H1 (cell line): ENCODE results near the gene RRP1B. TPM values are rescaled to one million over a fixed set of nuclear protein-coding genes. Genes with fewer than 3 reads are reported as not detected.

ENCODE experiments used
- CTCF ChIA-PET: fragments of 300-600 bp; sonication (Branson Sonifier 250); formaldehyde crosslinking; loops from one replicate; lab custom pipeline; 2021; ENCODE audit not compliant: partially characterized antibody; lab: Charles Lee
- POLR2A ChIA-PET: fragments of 300-600 bp; sonication (Branson Sonifier 250); formaldehyde crosslinking; loops from one replicate; lab custom pipeline; 2021; ENCODE audit warnings: inconsistent platforms; ENCODE audit not compliant: partially characterized antibody; lab: Charles Lee
- DNase-seq, 2 experiments: peaks; one replicate each; pipeline versions ENCODE4 v3.0.0 to v3.0.0-alpha.2; 2010 to 2022; ENCODE audit warnings: low spot score in 2 of 2, low read depth in 1 of 2, mixed read lengths in 1 of 2
- FAIRE-seq: peaks from 2 replicates; lab custom pipeline; 2011; peaks lifted over from hg19 to GRCh38; lab: Jason Lieb, UNC
- H2AFZ ChIP-seq: 2 replicates; pipeline ENCODE4 v1.8.1; 2012; ENCODE audit warnings: low read length, inconsistent platforms
- H2AK5ac ChIP-seq: 2 replicates; pipeline ENCODE4 v1.6.1; 2013; ENCODE audit warnings: low read depth, low read length
- H2BK120ac ChIP-seq: replicated peaks from 2 replicates; pipeline ENCODE3; 2013; ENCODE audit warnings: low read depth, low read length, inconsistent platforms
- H2BK12ac ChIP-seq: 2 replicates; pipeline ENCODE4 v1.6.1; 2013; ENCODE audit warnings: low read depth, low read length
- H2BK15ac ChIP-seq: 2 replicates; pipeline ENCODE4 v1.6.1; 2013; ENCODE audit warnings: low read length
- H2BK20ac ChIP-seq: 2 replicates; pipeline ENCODE4 v1.6.1; 2013; ENCODE audit warnings: low read length
- H2BK5ac ChIP-seq: 2 replicates; pipeline ENCODE4 v1.6.1; 2013; ENCODE audit warnings: low read depth, low read length
- H3K14ac ChIP-seq: 2 replicates; pipeline ENCODE4 v1.6.1; 2013; ENCODE audit warnings: inconsistent platforms; ENCODE audit not compliant: insufficient read length
- H3K18ac ChIP-seq: 2 replicates; pipeline ENCODE4 v1.6.1; 2013; ENCODE audit warnings: low read length; ENCODE audit errors: extremely low read depth
- H3K23ac ChIP-seq: 2 replicates; pipeline ENCODE4 v1.6.1; 2013; ENCODE audit warnings: inconsistent platforms; ENCODE audit not compliant: insufficient read length
- H3K23me2 ChIP-seq: 2 replicates; pipeline ENCODE4 v1.6.1; 2013; ENCODE audit warnings: low read depth, low read length
- H3K27ac ChIP-seq: 2 replicates; pipeline ENCODE4 v1.6.1; 2011; ENCODE audit warnings: low read depth, low read length, inconsistent platforms
- H3K27me3 ChIP-seq, 4 experiments: replicated peaks in 1 of 4; 1 replicate in 1 of 4; 2 replicates in 3 of 4; pipeline versions ENCODE4 v1.6.1 to v1.8.1; 2011 to 2013; ENCODE audit warnings: low read length in 3 of 4, mild to moderate bottlenecking in 3 of 4, inconsistent platforms in 2 of 4, mixed read lengths in 2 of 4, moderate library complexity in 1 of 4; ENCODE audit not compliant: control insufficient read depth in 3 of 4, insufficient read depth in 3 of 4; ENCODE audit errors: extremely low read depth in 1 of 4
- H3K36me3 ChIP-seq, 4 experiments: 2 replicates each; pipeline versions ENCODE4 v1.6.1 to v1.8.1; 2011 to 2013; ENCODE audit warnings: mild to moderate bottlenecking in 4 of 4, low read length in 3 of 4, moderate library complexity in 2 of 4, control low read depth in 1 of 4, inconsistent platforms in 1 of 4; ENCODE audit not compliant: insufficient read depth in 4 of 4, control insufficient read depth in 2 of 4
- H3K4ac ChIP-seq: replicated peaks from 2 replicates; pipeline ENCODE3; 2013; ENCODE audit warnings: low read length, low read depth, mixed read lengths, inconsistent platforms; ENCODE audit not compliant: insufficient read length
- H3K4me1 ChIP-seq, 4 experiments: replicated peaks in 1 of 4; 1 replicate in 1 of 4; 2 replicates in 3 of 4; pipeline versions ENCODE4 v1.6.1 to v1.8.1; 2011 to 2013; ENCODE audit warnings: low read length in 3 of 4, inconsistent platforms in 2 of 4, mixed read lengths in 1 of 4; ENCODE audit not compliant: insufficient read depth in 4 of 4, control insufficient read depth in 3 of 4
- H3K4me2 ChIP-seq, 2 experiments: 2 replicates each; pipeline versions ENCODE4 v1.6.1 to v1.8.1; 2011 to 2013; ENCODE audit warnings: low read depth in 2 of 2, low read length in 2 of 2, control low read depth in 1 of 2, inconsistent platforms in 1 of 2, mild to moderate bottlenecking in 1 of 2; ENCODE audit not compliant: insufficient read depth in 1 of 2
- H3K4me3 ChIP-seq, 4 experiments: fragments of 200-600, 300-600 bp in 1 of 4; sonication (generic), shearing (Covaris generic), sonication (Bioruptor Twin) in 1 of 4; 2 replicates each; pipeline versions ENCODE4 v1.5.1 to v1.8.1; 2011 to 2016; ENCODE audit warnings: low read length in 4 of 4, low read depth in 3 of 4, control low read depth in 2 of 4, inconsistent platforms in 2 of 4, mild to moderate bottlenecking in 2 of 4, mixed read lengths in 1 of 4, moderate library complexity in 1 of 4; ENCODE audit not compliant: insufficient read depth in 2 of 4; ENCODE audit errors: extremely low read depth in 1 of 4
- H3K56ac ChIP-seq: replicated peaks from 2 replicates; pipeline ENCODE3; 2013; ENCODE audit warnings: low read depth, mild to moderate bottlenecking, mixed read lengths, low read length, inconsistent platforms; ENCODE audit not compliant: insufficient read length
- H3K79me1 ChIP-seq: 2 replicates; pipeline ENCODE4 v1.6.1; 2013; ENCODE audit warnings: low read depth, low read length, control low read depth
- H3K79me2 ChIP-seq, 2 experiments: 2 replicates each; pipeline versions ENCODE4 v1.6.1 to v1.8.1; 2012 to 2013; ENCODE audit warnings: low read length in 2 of 2, mild to moderate bottlenecking in 2 of 2, inconsistent platforms in 1 of 2; ENCODE audit not compliant: insufficient read depth in 2 of 2, control insufficient read depth in 1 of 2
- H3K9ac ChIP-seq, 4 experiments: replicated peaks in 1 of 4; 1 replicate in 1 of 4; 2 replicates in 3 of 4; pipeline versions ENCODE4 v1.6.1 to v1.8.1; 2011 to 2013; ENCODE audit warnings: low read depth in 3 of 4, low read length in 3 of 4, control low read depth in 2 of 4, mild to moderate bottlenecking in 2 of 4, moderate library complexity in 2 of 4, inconsistent platforms in 1 of 4; ENCODE audit errors: extremely low read depth in 1 of 4
- H3K9me3 ChIP-seq, 2 experiments: 2 replicates each; pipeline versions ENCODE4 v1.6.1 to v1.8.1; 2012 to 2013; ENCODE audit warnings: mild to moderate bottlenecking in 2 of 2, moderate library complexity in 2 of 2, control low read depth in 1 of 2, inconsistent platforms in 1 of 2, low read depth in 1 of 2, low read length in 1 of 2, mixed read lengths in 1 of 2; ENCODE audit not compliant: insufficient read depth in 2 of 2
- H4K20me1 ChIP-seq, 2 experiments: replicated peaks in 1 of 2; 2 replicates each; pipeline versions ENCODE3 to v1.8.1; 2011 to 2013; ENCODE audit warnings: inconsistent platforms in 2 of 2, low read length in 2 of 2, mild to moderate bottlenecking in 1 of 2; ENCODE audit not compliant: insufficient read depth in 2 of 2, control insufficient read depth in 1 of 2
- H4K5ac ChIP-seq: 2 replicates; pipeline ENCODE4 v1.6.1; 2013; ENCODE audit warnings: low read length, low read depth, mixed read lengths, inconsistent platforms; ENCODE audit not compliant: insufficient read length
- H4K8ac ChIP-seq: 2 replicates; pipeline ENCODE4 v1.8.0; 2013; ENCODE audit warnings: mild to moderate bottlenecking, moderate library complexity, low read length, inconsistent platforms; ENCODE audit not compliant: insufficient read depth; ENCODE audit errors: extremely low read depth
- H4K91ac ChIP-seq: replicated peaks from 2 replicates; pipeline ENCODE3; 2013; ENCODE audit warnings: low read length, mixed read lengths, inconsistent platforms; ENCODE audit not compliant: insufficient read length
- KDM1A ChIP-seq: fragments of 200-600, 300-600 bp; sonication (generic); IDR thresholded peaks from 2 replicates; pipeline ENCODE4 v1.7.1; 2016; ENCODE audit warnings: mild to moderate bottlenecking, low read length, borderline replicate concordance
- SAP30 ChIP-seq: fragments of 300-600 bp; sonication (generic); IDR thresholded peaks from 2 replicates; pipeline ENCODE4 v1.7.1; 2012; ENCODE audit warnings: low read length, moderate library complexity, mild to moderate bottlenecking, inconsistent platforms; ENCODE audit not compliant: insufficient read depth, insufficient replicate concordance
- SIN3A ChIP-seq, 2 experiments: IDR thresholded peaks in 1 of 2; conservative IDR thresholded peaks in 1 of 2; 2 replicates each; pipeline ENCODE4 v1.6.1; 2011 to 2012; ENCODE audit warnings: low read length in 2 of 2, improper control_type of control experiment in 1 of 2, low read depth in 1 of 2, mild to moderate bottlenecking in 1 of 2
- USF2 ChIP-seq: IDR thresholded peaks from 2 replicates; pipeline ENCODE4 v1.6.1; 2011; ENCODE audit warnings: low read length, improper control_type of control experiment
- WGBS, 2 experiments: shearing (Covaris generic) in 1 of 2; methylation state at CpG; one replicate each; pipeline versions ENCODE4 v1.1.6 to v1.1.7; 2013 to 2015; ENCODE audit warnings: low lambda C conversion rate in 2 of 2, mixed read lengths in 2 of 2, inconsistent platforms in 1 of 2, low coverage in 1 of 2, missing lambda C conversion rate in 1 of 2; ENCODE audit not compliant: insufficient replicate concordance in 2 of 2, insufficient coverage in 1 of 2, insufficient read length in 1 of 2; ENCODE audit errors: extremely low coverage in 1 of 2, missing lambda C conversion rate in 1 of 2; 5-methylcytosine and 5-hydroxymethylcytosine counted together
- polyA plus RNA-seq, 7 experiments: library from polyadenylated mRNA; depleted of rRNA in 3 of 7; stranded (reverse) in 5 of 7; unstranded in 2 of 7; fragments of >200 nt in 5 of 7; fragments of 200-250 nt in 2 of 7; gene quantifications; 1 replicate in 5 of 7; 2 replicates in 1 of 7; 4 replicates in 1 of 7; pipeline versions ENCODE4 v1.2.1 to v1.2.3, GENCODE V29; 2011 to 2013; ENCODE audit warnings: missing spikeins in 2 of 7, mixed read lengths in 2 of 7
- total RNA-seq: library from RNA; stranded (reverse); fragmentation: NEBNext Ultra II Directional; extraction: Animal tissue kit (Norgen Biotek cat#: 25700); gene quantifications from 2 replicates; pipeline ENCODE4 v1.2.1, GENCODE V29; 2021

The RRP1B gene
- total and polyA plus RNA-seq, 2 of the 8 experiments (the other 6 are each of a cell fraction or from before 2014, with no cell fraction given): 25.8 to 97.3 TPM

- WGBS, 2 experiments: 92% methylated on average over 12 of the region's 13 CpGs; no CpG with 5 or more reads in 1 of the 2 experiments
- H2BK120ac ChIP-seq: no peak overlapping the region
- no peaks in the 10 kb centered on the region for H3K36me3 ChIP-seq
- H3K27ac ChIP-seq: no peak overlapping the region
- TF ChIP-seq KDM1A (peak; percentile 73), SIN3A (conservative IDR thresholded peaks at IDR 0.05 in 1 of 2, IDR thresholded peaks at IDR 0.05 in 1 of 2; ENCODE audit: low read depth in 1 of 2, low read length in 2 of 2) (no peak), USF2 (no peak), SAP30 (no peak)
- CTCF ChIA-PET: interaction anchor here (1.4 kb wide), 1 partner anchor 19 kb away, joined by 6 read pairs; no protein-coding TSS in a partner anchor
- FAIRE-seq (no peak), DNase-seq (no peak)
- H3K23ac ChIP-seq: no peak overlapping the region
- no peak overlapping the region for H2BK20ac ChIP-seq
- H3K9me3 ChIP-seq: no peaks in the 10 kb centered on the region
- H3K27me3 ChIP-seq: no peaks in the 10 kb centered on the region
- no peaks in the 10 kb centered on the region for H3K79me1 ChIP-seq
- H2BK15ac ChIP-seq: no peak overlapping the region
- H2AFZ ChIP-seq: no peak overlapping the region
- H3K56ac ChIP-seq: no peak overlapping the region
- no peak overlapping the region for H3K4ac ChIP-seq
- no peak overlapping the region for H3K4me3 ChIP-seq
- H3K18ac ChIP-seq: no peak overlapping the region
- H4K20me1 ChIP-seq: no peaks in the 10 kb centered on the region
- no peak overlapping the region for H3K14ac ChIP-seq
- H3K4me2 ChIP-seq: no peak overlapping the region
- H4K91ac ChIP-seq: no peak overlapping the region
- no peak overlapping the region for H4K5ac ChIP-seq
- no peak overlapping the region for H2AK5ac ChIP-seq
- no peaks in the 10 kb centered on the region for H3K79me2 ChIP-seq
- no peaks in the 10 kb centered on the region for H3K23me2 ChIP-seq
- peaks cover 0 to 6% (median 4%) of the 10 kb centered on the region in 4 experiments; a peak in 5 of 7 replicates for H3K4me1 ChIP-seq
- H2BK12ac ChIP-seq: no peak overlapping the region
- H2BK5ac ChIP-seq: no peak overlapping the region
- H3K9ac ChIP-seq: no peak overlapping the region
- no peak overlapping the region for H4K8ac ChIP-seq
- POLR2A ChIA-PET: no interaction called here
Observed at GRCh38 chr21:43708745-43709381, 49.5 kb downstream of the RRP1B start.
